ENCODE measurements around the gene TPRX2. TPM values are rescaled to one million over a fixed set of nuclear protein-coding genes. Genes with fewer than 3 reads are reported as not detected.
A peak's percentile ranks its signal among the peaks of the same experiment; 100 is the strongest.
"Not testable (repeated sequence)": the region's sequence is repeated elsewhere in the genome, so short reads cannot be mapped to it uniquely, and the experiment has no call there.

TPRX2 gene
- total RNA-seq, 1 donor from 2014 or later = not detected

DNA sequence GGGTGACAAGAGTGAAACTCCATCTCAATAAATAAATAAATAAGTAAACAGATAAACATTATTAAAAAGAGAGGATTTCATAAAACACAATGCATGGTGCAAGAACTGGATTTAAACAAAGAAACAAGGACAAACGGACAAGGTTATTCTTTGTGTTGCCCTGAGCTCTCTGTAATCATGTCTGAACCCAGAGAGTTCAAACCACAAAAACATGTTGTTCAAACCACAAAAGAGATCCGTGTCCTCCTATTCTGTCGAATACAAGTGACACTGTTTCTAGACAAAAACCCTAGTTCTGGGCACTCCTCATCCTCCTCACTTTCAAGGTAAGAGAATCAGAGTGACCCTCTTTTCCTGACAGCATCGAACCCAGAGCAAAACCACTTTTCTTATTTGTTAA, 4.6 kb upstream of the TPRX2 start:
- TF ChIP-seq, protein P1, sequence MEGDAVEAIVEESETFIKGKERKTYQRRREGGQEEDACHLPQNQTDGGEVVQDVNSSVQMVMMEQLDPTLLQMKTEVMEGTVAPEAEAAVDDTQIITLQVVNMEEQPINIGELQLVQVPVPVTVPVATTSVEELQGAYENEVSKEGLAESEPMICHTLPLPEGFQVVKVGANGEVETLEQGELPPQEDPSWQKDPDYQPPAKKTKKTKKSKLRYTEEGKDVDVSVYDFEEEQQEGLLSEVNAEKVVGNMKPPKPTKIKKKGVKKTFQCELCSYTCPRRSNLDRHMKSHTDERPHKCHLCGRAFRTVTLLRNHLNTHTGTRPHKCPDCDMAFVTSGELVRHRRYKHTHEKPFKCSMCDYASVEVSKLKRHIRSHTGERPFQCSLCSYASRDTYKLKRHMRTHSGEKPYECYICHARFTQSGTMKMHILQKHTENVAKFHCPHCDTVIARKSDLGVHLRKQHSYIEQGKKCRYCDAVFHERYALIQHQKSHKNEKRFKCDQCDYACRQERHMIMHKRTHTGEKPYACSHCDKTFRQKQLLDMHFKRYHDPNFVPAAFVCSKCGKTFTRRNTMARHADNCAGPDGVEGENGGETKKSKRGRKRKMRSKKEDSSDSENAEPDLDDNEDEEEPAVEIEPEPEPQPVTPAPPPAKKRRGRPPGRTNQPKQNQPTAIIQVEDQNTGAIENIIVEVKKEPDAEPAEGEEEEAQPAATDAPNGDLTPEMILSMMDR (IDR thresholded peaks at IDR 0.05; ENCODE audit: unreplicated experiment) = no peak
- Mint-ChIP-seq H3K27me3 (ENCODE audit: low read depth) (peaks cover 19% of the 10 kb centered on the region), H3K9me3 (no peaks in the 10 kb centered on the region), H3K27ac (no peak overlapping the region), H3K36me3 (no peaks in the 10 kb centered on the region), H3K4me1 (peaks cover 4% of the 10 kb centered on the region), H3K4me3 (no peak overlapping the region)
- no peak for DNase-seq (ENCODE audit: low spot score in 2 of 2, unreplicated experiment in 2 of 2)

DNA sequence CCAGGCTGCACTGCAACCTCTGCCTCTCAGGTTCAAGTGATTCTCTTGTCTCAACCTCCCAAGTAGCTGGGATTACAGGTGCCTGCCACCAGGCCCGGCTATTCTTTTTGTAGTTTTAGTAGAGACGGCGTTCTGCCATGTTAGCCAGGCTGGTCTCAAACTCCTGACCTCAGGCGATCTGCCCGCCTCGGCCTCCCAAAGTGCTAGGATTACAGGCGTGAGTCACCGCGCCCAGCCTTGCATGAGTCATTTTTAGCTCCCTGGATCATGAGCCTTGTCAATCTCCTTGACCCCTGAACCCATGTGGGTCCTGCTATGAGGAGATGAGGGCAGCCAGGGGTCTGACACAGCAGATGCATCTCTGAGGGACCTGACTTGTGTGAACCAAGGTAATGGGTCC, 804 bp upstream of the TPRX2 start:
- not testable (repeated sequence) for H3K4me3 Mint-ChIP-seq; H3K9me3 Mint-ChIP-seq; H3K36me3 Mint-ChIP-seq; H3K4me1 Mint-ChIP-seq; DNase-seq (ENCODE audit: low spot score in 2 of 2, unreplicated experiment in 2 of 2); H3K27ac Mint-ChIP-seq; H3K27me3 Mint-ChIP-seq (ENCODE audit: low read depth)

DNA sequence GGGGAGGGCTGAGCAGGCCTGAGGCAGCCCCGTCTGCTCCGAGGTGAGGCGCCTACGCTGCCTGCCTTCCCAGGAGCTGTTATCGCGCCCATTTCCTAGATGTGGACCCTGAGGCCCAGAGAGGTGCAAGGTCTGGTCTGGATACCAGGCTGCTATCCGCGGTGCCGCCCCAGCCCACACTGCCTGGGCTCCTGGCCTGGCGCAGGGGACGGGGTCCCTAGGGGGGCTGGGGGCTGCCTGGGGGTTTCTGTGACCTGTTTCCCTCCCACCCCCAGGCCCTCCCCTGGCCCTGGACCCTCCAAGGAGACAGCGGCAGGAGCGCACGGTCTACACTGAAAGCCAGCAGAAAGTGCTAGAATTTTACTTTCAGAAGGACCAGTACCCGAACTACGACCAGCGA, 803 bp downstream of the TPRX2 start:
- not testable (repeated sequence) for H3K27ac Mint-ChIP-seq; DNase-seq (ENCODE audit: low spot score in 2 of 2, unreplicated experiment in 2 of 2); H3K4me1 Mint-ChIP-seq; H3K9me3 Mint-ChIP-seq; H3K4me3 Mint-ChIP-seq; H3K36me3 Mint-ChIP-seq; H3K27me3 Mint-ChIP-seq (ENCODE audit: low read depth)

DNA sequence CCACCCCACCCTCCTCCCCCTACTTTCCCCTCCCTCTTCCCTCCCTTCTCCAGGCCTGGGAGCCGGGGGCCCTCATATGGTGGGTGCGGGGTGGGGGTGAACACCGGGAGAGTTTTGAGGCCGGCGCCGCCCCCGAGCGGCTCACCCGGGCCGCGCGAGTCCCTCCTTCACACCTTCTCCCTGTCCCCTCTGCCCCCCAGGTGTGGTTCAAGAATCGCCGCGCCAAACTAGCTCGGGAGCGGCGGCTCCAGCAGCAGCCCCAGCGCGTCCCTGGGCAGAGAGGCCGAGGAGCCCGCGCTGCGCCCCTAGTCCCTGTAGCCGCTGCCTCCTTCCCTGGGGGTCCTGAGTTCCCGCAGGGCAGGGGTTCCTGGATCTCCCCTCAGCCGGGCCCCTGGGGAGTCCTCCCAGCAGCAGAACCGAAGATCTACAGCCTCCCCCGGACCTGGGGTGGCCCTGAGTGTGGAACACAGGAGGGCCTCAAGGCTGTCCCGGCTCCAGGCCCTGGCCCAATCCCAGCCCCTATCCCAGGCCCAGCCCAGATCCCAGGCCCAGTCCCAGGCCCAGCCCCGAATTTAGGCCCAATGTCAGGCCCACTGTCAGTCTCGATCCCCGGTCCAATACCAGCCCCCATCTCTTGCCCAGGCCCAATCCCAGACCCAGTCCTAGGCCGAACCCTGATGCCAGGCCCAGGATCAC, 1.7 kb downstream of the TPRX2 start:
- Mint-ChIP-seq H3K4me3 (no peak overlapping the region), H3K27me3 (ENCODE audit: low read depth) (no peaks in the 10 kb centered on the region), H3K4me1 (peaks cover 4% of the 10 kb centered on the region), H3K9me3 (no peaks in the 10 kb centered on the region), H3K36me3 (no peaks in the 10 kb centered on the region), H3K27ac (no peak overlapping the region)
- no peak for DNase-seq (ENCODE audit: low spot score in 2 of 2, unreplicated experiment in 2 of 2)
- TF ChIP-seq, protein P1 (IDR thresholded peaks at IDR 0.05; ENCODE audit: unreplicated experiment) = no peak

DNA sequence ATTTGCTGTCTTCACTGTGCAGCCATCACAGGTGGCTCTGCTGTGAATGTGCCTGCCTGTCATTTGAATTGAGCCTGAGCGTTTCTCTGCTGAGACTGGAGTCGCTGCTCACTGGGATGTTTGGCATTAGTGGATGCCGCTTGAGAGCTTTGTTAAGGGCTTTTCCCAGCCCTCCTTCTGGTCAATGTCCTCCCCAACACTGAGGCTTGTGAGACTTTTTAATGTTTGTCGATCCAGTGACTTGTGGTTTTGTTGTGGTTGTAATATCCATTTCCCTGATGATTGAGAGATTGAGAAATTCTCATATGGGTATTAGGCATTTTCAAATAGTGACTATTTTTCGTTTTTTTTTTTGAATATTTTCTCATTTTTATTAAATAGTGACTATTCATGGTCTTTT, 2.6 kb downstream of the TPRX2 start:
- TF ChIP-seq, protein P1 (IDR thresholded peaks at IDR 0.05; ENCODE audit: unreplicated experiment) = no peak
- Mint-ChIP-seq H3K27ac (no peak overlapping the region), H3K36me3 (no peaks in the 10 kb centered on the region), H3K27me3 (ENCODE audit: low read depth) (no peaks in the 10 kb centered on the region), H3K4me3 (no peak overlapping the region), H3K9me3 (no peaks in the 10 kb centered on the region), H3K4me1 (peaks cover 4% of the 10 kb centered on the region)
- no peak for DNase-seq (ENCODE audit: low spot score in 2 of 2, unreplicated experiment in 2 of 2)

DNA sequence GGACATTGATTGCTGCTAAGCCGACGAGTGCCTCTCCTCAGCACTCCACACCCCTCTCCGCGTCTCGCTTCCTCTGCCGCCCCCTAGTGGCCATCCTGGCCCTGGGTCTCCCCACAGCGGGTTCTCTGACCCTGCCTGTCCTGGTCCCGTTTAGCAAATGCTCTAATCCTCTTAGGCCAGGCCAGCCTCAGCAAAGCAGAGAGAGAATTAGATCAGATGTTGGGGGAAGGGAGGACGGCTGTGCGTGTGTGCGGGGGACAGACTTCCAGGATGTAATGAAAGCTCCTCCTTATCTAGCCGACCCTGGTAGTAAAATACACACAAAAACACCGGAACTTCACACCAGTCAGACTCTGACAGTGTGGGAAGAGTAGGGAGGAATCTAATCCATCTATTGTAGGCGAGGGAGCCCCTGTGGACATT, 4.5 kb downstream of the TPRX2 start:
- H3K36me3 Mint-ChIP-seq = no peaks in the 10 kb centered on the region
- H3K9me3 Mint-ChIP-seq = no peaks in the 10 kb centered on the region
- TF ChIP-seq, protein P1 (IDR thresholded peaks at IDR 0.05; ENCODE audit: unreplicated experiment) = peak; percentile 93
- H3K27me3 Mint-ChIP-seq (ENCODE audit: low read depth) = no peaks in the 10 kb centered on the region
- H3K27ac Mint-ChIP-seq = peak overlapping the region; percentile 10
- peaks cover 4% of the 10 kb centered on the region for H3K4me1 Mint-ChIP-seq
- peak; percentile 91 to 96 for DNase-seq (ENCODE audit: low spot score in 2 of 2, unreplicated experiment in 2 of 2)
- no peak overlapping the region for H3K4me3 Mint-ChIP-seq

DNA sequence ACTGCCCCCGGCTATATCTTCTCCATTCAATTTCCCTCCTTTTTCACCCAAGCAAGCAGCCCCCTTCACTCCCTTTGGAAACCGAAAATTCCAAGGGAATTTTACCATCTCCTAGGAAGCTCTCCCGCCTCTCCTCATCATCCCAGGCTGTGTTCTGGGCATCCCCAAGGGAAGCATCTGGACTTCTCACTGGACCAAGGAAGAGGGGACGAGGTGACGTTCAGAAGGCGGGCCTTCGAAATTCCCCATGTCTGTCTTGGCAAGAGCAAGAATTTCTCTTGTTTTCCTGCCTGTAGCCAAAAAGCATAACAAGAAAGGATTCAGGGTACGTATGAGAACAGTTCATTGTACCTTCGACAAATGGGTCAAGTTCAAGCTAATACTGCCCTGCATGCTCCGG, 6.1 kb downstream of the TPRX2 start:
- peaks cover 4% of the 10 kb centered on the region for H3K4me1 Mint-ChIP-seq
- no peak overlapping the region for H3K4me3 Mint-ChIP-seq
- no peaks in the 10 kb centered on the region for H3K27me3 Mint-ChIP-seq (ENCODE audit: low read depth)
- H3K36me3 Mint-ChIP-seq = no peaks in the 10 kb centered on the region
- H3K27ac Mint-ChIP-seq = no peak overlapping the region
- DNase-seq (ENCODE audit: low spot score in 2 of 2, unreplicated experiment in 2 of 2) = no peak
- no peaks in the 10 kb centered on the region for H3K9me3 Mint-ChIP-seq
- TF ChIP-seq, protein P1 (IDR thresholded peaks at IDR 0.05; ENCODE audit: unreplicated experiment) = no peak
